ENCODE measurements around the gene SLC36A2.
A peak's percentile ranks its signal among the peaks of the same experiment; 100 is the strongest.
"Not testable (repeated sequence)": the region's sequence is repeated elsewhere in the genome, so short reads cannot be mapped to it uniquely, and the experiment has no call there.

The SLC36A2 gene

DNA sequence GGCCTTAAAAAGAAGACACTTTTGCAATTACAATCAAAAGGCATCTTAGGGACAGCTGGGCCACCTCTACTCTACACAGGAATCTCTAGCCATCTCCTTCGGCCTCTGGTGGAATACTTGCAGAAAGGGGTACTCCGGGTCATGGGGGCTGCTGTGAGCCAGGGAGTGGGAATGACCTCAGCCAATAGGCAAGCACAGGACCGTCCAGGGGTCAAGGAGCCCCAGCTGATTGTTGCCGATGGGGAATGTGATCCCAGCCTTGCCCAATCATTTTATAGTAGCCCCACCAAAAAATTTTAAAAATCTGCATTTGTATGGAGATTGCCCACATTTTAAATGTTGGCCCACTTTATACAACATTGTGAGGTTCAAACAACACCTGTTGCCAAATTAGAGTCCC lies 26.9 kb downstream of the SLC36A2 start:
- DNase-seq, result no peak

DNA sequence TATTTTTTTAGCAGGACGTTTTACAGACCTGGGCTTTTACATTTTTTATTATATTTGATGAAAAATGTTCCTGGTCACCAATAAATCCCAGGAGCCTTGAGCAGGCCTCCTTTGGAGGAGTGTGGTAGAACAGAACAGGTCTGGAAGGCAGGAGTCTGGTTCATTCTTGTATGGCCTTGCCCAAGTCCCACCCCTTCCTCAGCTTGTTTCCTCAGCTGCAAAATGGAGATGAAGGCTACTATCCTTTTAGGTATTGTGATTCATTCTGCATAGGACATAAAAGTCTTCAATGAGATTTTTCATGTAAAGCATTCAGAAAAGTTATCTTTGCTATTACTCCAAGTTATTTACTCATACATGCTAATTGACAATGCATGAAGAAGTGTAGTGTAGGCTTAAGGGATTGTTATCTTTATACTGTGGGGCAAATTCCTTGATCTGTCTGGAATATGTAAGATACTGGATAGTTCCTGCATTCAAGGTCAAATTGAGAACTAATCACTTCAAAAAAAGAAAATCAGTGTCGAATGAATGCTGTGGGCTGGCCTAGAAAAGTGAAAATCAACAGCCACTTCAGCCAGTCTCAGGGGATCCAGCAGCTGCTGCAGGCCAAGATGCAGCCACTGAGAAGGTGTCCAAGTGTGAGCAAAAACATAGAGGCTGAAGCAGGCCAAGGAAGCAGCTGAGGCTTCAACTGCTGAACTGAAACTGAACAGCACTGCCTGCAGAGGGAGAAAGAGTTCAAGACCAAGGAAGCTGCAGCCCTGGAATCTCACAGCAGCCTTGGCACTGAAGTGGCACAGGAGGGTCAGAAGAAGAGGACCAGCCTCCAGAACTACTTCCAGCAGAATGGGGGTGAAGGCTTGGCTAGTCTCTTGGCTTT lies 28.3 kb downstream of the SLC36A2 start:
- DNase-seq, result no peak

GRCh38 chr5:151317871-151318270 lies 29.5 kb downstream of the SLC36A2 start:
- DNase-seq, result no peak

GRCh38 chr5:151315998-151316597 lies 31.3 kb downstream of the SLC36A2 start:
- peak; percentile 42 for DNase-seq

- DNase-seq, result no peak
These were observed 34.0 kb downstream of the SLC36A2 start for GRCh38 chr5:151313357-151313756.

- DNase-seq, result no peak
These were observed 34.5 kb downstream of the SLC36A2 start for GRCh38 chr5:151312756-151313324.

DNA sequence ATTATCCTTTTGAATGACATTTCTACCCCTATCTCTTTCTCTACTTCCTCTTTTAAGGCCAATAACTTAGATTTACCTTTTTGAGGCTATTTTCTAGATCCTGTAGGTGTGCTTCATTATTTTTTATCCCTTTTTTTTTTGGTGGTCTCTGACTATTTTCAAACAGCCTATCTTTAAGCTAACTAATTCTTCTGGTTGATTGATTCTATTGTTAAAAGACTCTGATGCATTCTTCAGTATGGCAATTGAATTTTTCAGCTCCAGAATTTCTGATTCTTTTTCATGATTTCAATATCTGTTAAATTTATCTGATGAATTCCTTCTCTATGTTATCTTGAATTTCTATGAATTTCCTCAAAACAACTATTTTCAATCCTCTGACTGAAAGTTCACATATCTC lies 36.4 kb downstream of the SLC36A2 start:
- DNase-seq, result no peak

DNA sequence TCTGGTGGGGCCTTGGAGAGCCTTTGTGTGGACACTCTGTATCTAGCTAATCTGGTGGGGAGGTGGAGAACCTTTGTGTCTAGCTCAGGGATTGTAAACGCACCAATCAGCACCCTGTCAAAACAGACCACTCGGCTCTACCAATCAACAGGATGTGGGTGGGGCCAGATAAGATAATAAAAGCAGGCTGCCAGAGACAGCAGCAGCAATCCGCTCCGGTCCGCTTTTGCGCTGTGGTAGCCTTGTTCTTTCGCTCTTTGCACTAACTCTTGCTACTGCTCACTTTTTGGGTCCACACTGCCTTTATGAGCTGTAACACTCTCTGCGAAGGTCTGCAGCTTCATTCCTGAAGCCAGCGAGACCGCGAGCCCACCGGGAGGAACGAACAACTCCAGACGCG lies 37.5 kb downstream of the SLC36A2 start:
- not testable (repeated sequence) for DNase-seq

DNA sequence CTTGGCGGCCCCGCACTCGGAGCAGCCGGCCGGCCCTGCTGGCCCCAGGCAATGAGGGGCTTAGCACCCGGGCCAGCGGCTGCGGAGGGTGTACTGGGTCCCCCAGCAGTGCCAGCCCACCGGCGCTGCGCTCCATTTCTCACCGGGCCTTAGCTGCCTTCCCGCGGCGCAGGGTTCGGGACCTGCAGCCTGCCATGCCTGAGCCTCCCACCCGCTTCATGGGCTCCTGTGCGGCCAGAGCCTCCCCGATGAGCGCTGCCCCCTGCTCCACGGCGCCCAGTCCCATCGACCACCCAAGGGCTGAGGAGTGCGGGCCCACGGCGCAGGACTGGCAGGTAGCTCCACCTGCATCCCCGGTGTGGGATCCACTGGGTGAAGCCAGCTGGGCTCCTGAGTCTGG lies 38.1 kb downstream of the SLC36A2 start:
- not testable (repeated sequence) for DNase-seq

DNA sequence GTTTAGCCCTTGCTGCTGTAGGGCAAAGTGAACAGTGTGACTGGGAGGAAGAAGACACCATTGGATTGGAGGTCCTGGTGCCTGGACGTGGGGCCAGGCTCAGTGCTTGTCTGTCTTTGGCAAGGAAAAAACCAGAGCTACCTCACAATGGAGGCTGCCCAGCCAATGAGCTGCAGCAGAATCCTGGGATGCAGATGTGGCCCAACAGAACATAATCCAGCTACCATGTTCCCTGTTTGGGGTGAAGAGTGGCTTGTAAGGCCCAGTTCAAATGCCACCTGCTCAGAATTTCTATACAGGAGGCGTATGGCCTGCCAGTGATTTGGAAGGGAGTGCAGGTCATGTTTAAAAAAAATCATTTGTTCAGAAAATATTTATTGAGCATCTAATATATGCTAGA lies 43.7 kb downstream of the SLC36A2 start, which contains the start of gene SLC36A3:
Gene SLC36A3, minus strand, starts transcription at position 101 of the 400 bp plus-strand sequence. CDS start 412 bp downstream, outside the sequence.
- DNase-seq, result no peak

- DNase-seq, result no peak
These were observed 49.1 kb downstream of the SLC36A2 start for GRCh38 chr5:151298063-151298855.

DNA sequence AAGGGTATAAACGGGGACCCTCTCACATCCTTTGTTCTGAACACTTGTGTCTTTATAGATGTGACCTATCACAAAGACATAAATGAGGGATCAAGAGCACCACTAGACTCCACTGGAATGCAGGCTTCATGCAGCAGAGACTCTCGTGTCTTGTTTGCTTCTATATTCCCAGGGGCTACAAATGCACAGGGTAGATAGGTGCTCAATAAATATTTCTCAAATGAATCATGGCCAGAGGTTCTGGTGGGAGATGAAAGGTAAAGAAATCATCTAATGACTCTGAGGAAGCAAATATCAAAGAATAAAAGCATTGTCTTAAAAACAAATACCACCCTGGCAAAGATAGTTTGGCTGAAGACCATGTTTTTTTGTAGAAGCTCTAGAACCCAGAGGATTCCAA lies 50.4 kb downstream of the SLC36A2 start:
- DNase-seq, result no peak

- DNase-seq, result no peak
These were observed 50.9 kb downstream of the SLC36A2 start for GRCh38 chr5:151296478-151296830.

DNA sequence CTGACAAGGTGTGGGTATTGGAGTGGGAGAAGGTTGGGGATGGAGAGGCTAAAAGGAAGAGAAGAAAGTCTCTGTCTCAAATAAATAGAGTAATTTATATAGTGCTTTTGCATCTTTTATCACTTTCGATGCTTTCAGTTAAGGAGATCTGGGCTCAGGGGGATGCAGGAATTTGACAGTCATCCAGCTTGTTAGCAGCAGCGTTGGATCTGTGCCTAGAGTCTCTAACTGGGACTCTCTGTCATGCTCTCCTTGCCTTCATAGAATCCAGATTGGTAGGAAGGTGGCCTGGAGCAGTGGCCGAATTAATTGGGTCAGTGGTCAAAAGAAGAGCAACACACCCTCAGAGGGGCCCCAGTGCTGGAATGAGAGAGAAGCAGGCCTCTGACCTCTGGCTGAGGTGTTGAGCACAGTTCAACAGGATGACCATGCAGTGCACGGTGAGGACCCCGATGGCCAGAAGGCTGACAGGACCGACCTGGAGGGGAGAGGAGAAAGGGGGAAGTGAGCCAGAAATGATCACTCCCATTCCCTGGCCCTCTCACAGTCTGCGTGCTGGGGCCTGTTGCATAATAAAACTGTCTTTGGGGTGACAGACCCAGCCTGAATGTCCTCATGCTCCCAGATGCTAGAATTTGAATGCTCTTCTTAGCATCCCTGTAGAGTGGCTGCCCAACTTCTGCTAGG lies 51.4 kb downstream of the SLC36A2 start:
- DNase-seq, result no peak

DNA sequence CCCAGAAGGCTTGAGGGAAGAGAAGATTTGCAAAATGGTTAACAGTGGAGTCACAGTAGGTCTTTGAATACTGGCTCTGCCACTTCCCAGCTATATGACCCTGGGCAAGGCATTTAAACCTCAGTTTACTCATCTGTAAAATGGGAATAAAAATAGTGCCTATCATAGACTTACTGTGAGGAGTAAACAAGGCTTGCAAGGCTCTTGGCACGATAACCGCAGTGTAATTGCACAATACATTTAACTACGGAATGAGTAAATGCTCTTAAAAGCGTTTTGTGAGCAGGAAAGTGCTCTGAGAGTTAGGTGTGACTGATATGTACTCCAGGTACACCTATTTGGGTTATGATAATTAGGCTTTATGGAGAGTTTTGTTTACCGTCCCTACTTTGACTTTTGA lies 52.2 kb downstream of the SLC36A2 start:
- no peak for DNase-seq

DNA sequence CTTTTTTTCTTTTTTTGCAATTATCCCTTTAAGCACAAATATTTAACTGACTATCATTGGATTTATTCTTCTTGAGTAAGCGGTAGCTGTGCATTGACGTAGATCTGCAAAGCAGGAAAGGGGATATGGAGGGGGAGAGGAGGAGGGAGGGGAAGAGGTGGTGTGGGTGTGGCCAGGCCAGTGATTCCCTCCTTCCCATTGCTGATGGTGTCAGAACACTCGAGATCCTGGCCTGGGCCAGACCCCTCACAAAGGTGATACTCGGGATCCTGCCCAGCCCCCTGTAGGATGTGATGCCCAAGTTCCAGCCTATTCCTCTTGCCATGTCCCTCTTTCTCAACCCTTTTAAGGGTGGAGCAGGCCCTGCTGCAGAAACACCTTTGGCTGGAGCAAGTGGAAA lies 53.7 kb downstream of the SLC36A2 start:
- DNase-seq, result no peak

- DNase-seq, result no peak
These were observed 59.2 kb downstream of the SLC36A2 start for GRCh38 chr5:151288180-151288579.

DNA sequence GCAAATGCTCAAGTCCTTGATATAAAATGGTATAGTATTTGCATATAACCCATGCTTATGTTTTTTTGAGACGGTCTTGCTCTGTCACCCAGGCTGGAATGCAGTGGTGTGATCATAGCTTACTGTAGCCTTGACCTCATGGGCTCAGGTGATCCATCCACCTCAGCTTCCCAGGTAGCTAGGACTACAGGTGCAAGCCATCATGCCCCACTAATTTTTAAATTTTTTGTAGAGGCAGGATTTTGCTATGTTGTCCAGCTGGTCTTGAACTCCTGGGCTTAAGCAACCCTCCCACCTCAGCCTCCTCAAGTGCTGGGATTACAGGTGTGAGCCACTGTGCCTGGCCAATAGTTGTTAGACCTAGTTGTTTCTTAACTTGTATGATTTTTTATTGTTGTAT lies 61.1 kb downstream of the SLC36A2 start:
- no peak for DNase-seq

- no peak for DNase-seq
These were observed 61.7 kb downstream of the SLC36A2 start for GRCh38 chr5:151285683-151286082.

DNA sequence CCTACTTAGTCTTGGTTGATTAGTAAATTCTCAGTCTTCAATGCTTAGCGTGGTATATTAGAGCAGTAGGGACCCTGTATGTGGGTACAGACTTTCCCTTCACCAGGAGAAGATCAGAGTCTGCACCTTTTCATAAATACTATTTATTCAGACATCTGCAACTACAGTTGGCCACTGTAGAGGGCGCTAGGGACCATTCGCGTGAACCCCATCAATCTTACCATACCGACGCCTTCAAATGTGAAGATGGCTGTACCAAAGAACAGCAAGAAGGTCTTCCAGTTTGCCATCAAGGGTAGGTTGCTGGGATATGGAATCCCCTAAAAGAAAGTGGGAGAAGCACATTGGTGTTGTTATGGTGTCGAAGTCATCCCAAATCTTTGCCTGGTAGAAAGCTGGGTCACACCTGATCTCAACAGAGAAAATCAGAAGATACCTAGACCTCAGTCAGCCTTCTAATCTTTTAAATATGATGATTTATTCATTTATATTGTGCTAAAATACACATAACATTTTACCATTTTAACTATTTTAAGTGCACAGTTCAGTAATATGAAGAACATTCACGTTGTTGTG lies 62.9 kb downstream of the SLC36A2 start:
- no peak for DNase-seq

- no peak for DNase-seq
These were observed 64.1 kb downstream of the SLC36A2 start for GRCh38 chr5:151283120-151283825.
